NCI-H2196 (cell line): ENCODE data around the gene SRGAP3.

ENCODE experiments used
- DNase-seq: peaks from one replicate; lab custom pipeline; 2025; ENCODE audit not compliant: unreplicated experiment; lab: John Stamatoyannopoulos, UW

SRGAP3 gene

GRCh38 chr3:9229325-9229724, 20.1 kb downstream of the SRGAP3 start:
- DNase-seq, result no peak

- DNase-seq, result no peak
Measured at GRCh38 chr3:9226326-9226725, 23.1 kb downstream of the SRGAP3 start.

- DNase-seq, result no peak
Measured at GRCh38 chr3:9225268-9225667, 24.2 kb downstream of the SRGAP3 start.

- DNase-seq, result no peak
Measured at GRCh38 chr3:9224490-9224889, 25.0 kb downstream of the SRGAP3 start.

GRCh38 chr3:9223672-9224071, 25.8 kb downstream of the SRGAP3 start:
- no peak for DNase-seq

GRCh38 chr3:9222956-9223639, 26.3 kb downstream of the SRGAP3 start:
- no peak for DNase-seq

GRCh38 chr3:9222049-9222448, 27.4 kb downstream of the SRGAP3 start:
- DNase-seq, result no peak

- no peak for DNase-seq
Measured at GRCh38 chr3:9218514-9218846, 31.0 kb downstream of the SRGAP3 start.

GRCh38 chr3:9217784-9218513, 31.5 kb downstream of the SRGAP3 start:
- no peak for DNase-seq

GRCh38 chr3:9216736-9217135, 32.7 kb downstream of the SRGAP3 start:
- no peak for DNase-seq

GRCh38 chr3:9214599-9214998, 34.8 kb downstream of the SRGAP3 start:
- DNase-seq, result no peak

- DNase-seq, result no peak
Measured at GRCh38 chr3:9214185-9214584, 35.3 kb downstream of the SRGAP3 start.

GRCh38 chr3:9213019-9213634, 36.3 kb downstream of the SRGAP3 start:
- DNase-seq, result peak; percentile 3

- no peak for DNase-seq
Measured at GRCh38 chr3:9211155-9211950, 38.1 kb downstream of the SRGAP3 start.

- no peak for DNase-seq
Measured at GRCh38 chr3:9209777-9210176, 39.7 kb downstream of the SRGAP3 start.

GRCh38 chr3:9208605-9209152, 40.8 kb downstream of the SRGAP3 start:
- DNase-seq, result no peak

GRCh38 chr3:9207116-9207763, 42.2 kb downstream of the SRGAP3 start:
- DNase-seq, result no peak

GRCh38 chr3:9206287-9206686, 43.2 kb downstream of the SRGAP3 start:
- no peak for DNase-seq

- no peak for DNase-seq
Measured at GRCh38 chr3:9205345-9206143, 43.9 kb downstream of the SRGAP3 start.
